SK-N-SH (cell line): Measurements from ENCODE around the gene SDF4.

Experiments used
- CTCF ChIP-seq: fragments of 200-600 bp; sonication (generic); IDR thresholded peaks from 2 replicates; pipeline ENCODE4 v1.6.1; 2017; ENCODE audit warnings: antibody characterized with exemption, mild to moderate bottlenecking, moderate library complexity
- EZH2phosphoT487 ChIP-seq: fragments of 200-600 bp; sonication (generic); IDR thresholded peaks from 2 replicates; pipeline ENCODE4 v1.6.1; 2017; ENCODE audit warnings: low read depth, mixed run types, mild to moderate bottlenecking, antibody characterized with exemption, moderate library complexity, borderline replicate concordance
- FOXM1 ChIP-seq: IDR thresholded peaks from 2 replicates; pipeline ENCODE4 v1.4.0; 2012; ENCODE audit warnings: low read depth, mild to moderate bottlenecking
- MEF2A ChIP-seq: IDR thresholded peaks from 2 replicates; pipeline ENCODE4 v1.4.0; 2012; ENCODE audit warnings: low read depth, borderline replicate concordance
- POLR2AphosphoS5 ChIP-seq: IDR thresholded peaks from 2 replicates; pipeline ENCODE4 v1.6.1; 2012; ENCODE audit warnings: low read depth, low read length
- TAF1 ChIP-seq: IDR thresholded peaks from 2 replicates; pipeline ENCODE4 v1.6.1; 2012; ENCODE audit warnings: low read depth, mild to moderate bottlenecking, low read length, moderate library complexity, borderline replicate concordance

- TF ChIP-seq CTCF (no peak), MEF2A (no peak), EZH2phosphoT487 (no peak), TAF1 (peak; percentile 87), POLR2AphosphoS5 (peak; percentile 58), FOXM1 (no peak)
These were observed at the start of gene SDF4 for GRCh38 chr1:1231400-1232207.
